HG03025 (cell line): Measurements from ENCODE around the gene ABCC10.
"Not testable (repeated sequence)": the region's sequence is repeated elsewhere in the genome, so short reads cannot be mapped to it uniquely, and the experiment has no call there.

Experiments
- ATAC-seq: cut with Tn5 transposase; IDR thresholded peaks from one replicate; pipeline ENCODE4 v1.9.1; 2021; ENCODE audit warnings: mild to moderate bottlenecking, moderate library complexity; ENCODE audit not compliant: unreplicated experiment, low FRiP score

ABCC10 gene

GRCh38 chr6:43492673-43493072, 65.3 kb downstream of the ABCC10 start:
- ATAC-seq, result no peak

- ATAC-seq, result no peak
Observed at GRCh38 chr6:43493230-43493629, 65.9 kb downstream of the ABCC10 start.

- no peak for ATAC-seq
Observed at GRCh38 chr6:43493833-43494232, 66.5 kb downstream of the ABCC10 start.

GRCh38 chr6:43494321-43494720, 67.0 kb downstream of the ABCC10 start:
- no peak for ATAC-seq

GRCh38 chr6:43494766-43495165, 67.4 kb downstream of the ABCC10 start:
- no peak for ATAC-seq

GRCh38 chr6:43495409-43495941, 68.1 kb downstream of the ABCC10 start:
- no peak for ATAC-seq

- no peak for ATAC-seq
Observed at GRCh38 chr6:43496370-43497128, 69.2 kb downstream of the ABCC10 start.

GRCh38 chr6:43497129-43497396, 69.7 kb downstream of the ABCC10 start:
- no peak for ATAC-seq

GRCh38 chr6:43497689-43498088, 70.3 kb downstream of the ABCC10 start:
- ATAC-seq, result no peak

GRCh38 chr6:43498291-43498690, 71.0 kb downstream of the ABCC10 start:
- ATAC-seq, result not testable (repeated sequence)

- ATAC-seq, result no peak
Observed at GRCh38 chr6:43499028-43499815, 71.9 kb downstream of the ABCC10 start.
